Adrenal gland (tissue), 5 donors: ENCODE data around the gene ABLIM2.

ENCODE experiments used
- CTCF ChIP-seq, 6 experiments: fragments of 450-650 bp in 4 of 6; fragments of 200-600 bp in 2 of 6; sonication (generic) in 1 of 6; IDR thresholded peaks; 1 replicate in 5 of 6; 2 replicates in 1 of 6; pipeline versions ENCODE4 v1.5.1 to v1.8.0; 2016 to 2021; ENCODE audit warnings: antibody characterized with exemption in 6 of 6, mild to moderate bottlenecking in 2 of 6, moderate library complexity in 1 of 6
- POLR2A ChIP-seq, 2 donors: fragments of 450-650 bp; IDR thresholded peaks; one replicate each; pipeline ENCODE4 v1.6.1; 2017; ENCODE audit warnings: antibody characterized with exemption in 2 of 2, mild to moderate bottlenecking in 2 of 2, moderate library complexity in 1 of 2
- donor health status: DM: no; HTN: no; CAD: no.

GRCh38 chr4:7941965-7942496, 216.6 kb downstream of the ABLIM2 start:
- no peak for TF ChIP-seq CTCF (IDR thresholded peaks at IDR 0.05)
- no peak for TF ChIP-seq POLR2A (IDR thresholded peaks at IDR 0.05)
